OCI-LY7 (cell line): ENCODE measurements around the gene ADAM15. TPM values are rescaled to one million over a fixed set of nuclear protein-coding genes. Genes with fewer than 3 reads are reported as not detected.

ENCODE experiments used
- BruUV-seq: library from RNA; stranded (reverse); fragments of 400-500 nt; replicated peaks from 2 replicates; lab custom pipeline; 2021; lab: Mats Ljungman, UMichigan
- CTCF ChIA-PET: fragments of 300-600 bp; sonication (Branson Sonifier 250); formaldehyde crosslinking; loops from one replicate; lab custom pipeline; 2022; ENCODE audit warnings: antibody characterized with exemption; ENCODE audit not compliant: unreplicated experiment; lab: Charles Lee
- POLR2A ChIA-PET: fragments of 300-600 bp; sonication (Branson Sonifier 250); formaldehyde crosslinking; loops from one replicate; lab custom pipeline; 2022; ENCODE audit warnings: antibody characterized with exemption; lab: Charles Lee
- DNase-seq: peaks from one replicate; pipeline ENCODE4 v3.0.0-alpha.2; 2015; ENCODE audit warnings: low spot score
- H2AFZ ChIP-seq: fragments of 200-600 bp; sonication (generic), shearing (Covaris generic); 2 replicates; pipeline ENCODE4 v1.6.1; 2014; ENCODE audit warnings: mild to moderate bottlenecking, antibody characterized with exemption, low read length, moderate library complexity
- H3K27ac ChIP-seq: fragments of 200-600 bp; sonication (generic); 2 replicates; pipeline ENCODE4 v1.5.1; 2014; ENCODE audit warnings: mixed run types, low read depth, mild to moderate bottlenecking, moderate library complexity, low read length, inconsistent platforms; ENCODE audit not compliant: poor library complexity, severe bottlenecking
- H3K36me3 ChIP-seq: fragments of 200-600 bp; sonication (generic); 2 replicates; pipeline ENCODE4 v1.6.1; 2014; ENCODE audit warnings: mild to moderate bottlenecking, antibody characterized with exemption, low read length, moderate library complexity, mixed read lengths; ENCODE audit not compliant: insufficient read depth
- H3K4me1 ChIP-seq: fragments of 200-600 bp; sonication (generic); 2 replicates; pipeline ENCODE4 v1.5.1; 2014; ENCODE audit warnings: mild to moderate bottlenecking, low read length; ENCODE audit not compliant: insufficient read depth, poor library complexity, severe bottlenecking
- H3K4me2 ChIP-seq: fragments of 200-600 bp; sonication (generic); 2 replicates; pipeline ENCODE4 v1.6.1; 2014; ENCODE audit warnings: mild to moderate bottlenecking, low read length
- H3K4me3 ChIP-seq: fragments of 200-600 bp; sonication (generic); 2 replicates; pipeline ENCODE4 v1.5.1; 2014; ENCODE audit warnings: mild to moderate bottlenecking, low read depth, low read length; ENCODE audit not compliant: poor library complexity, severe bottlenecking
- H3K79me2 ChIP-seq: fragments of 200-600 bp; sonication (generic); 2 replicates; pipeline ENCODE4 v1.6.1; 2016; ENCODE audit warnings: low read depth, mild to moderate bottlenecking, low read length, moderate library complexity, mixed read lengths; ENCODE audit not compliant: insufficient read depth
- H3K9me2 ChIP-seq: fragments of 200-600 bp; sonication (generic); 2 replicates; pipeline ENCODE4 v1.6.1; 2016; ENCODE audit warnings: mild to moderate bottlenecking, low read length, mixed read lengths; ENCODE audit not compliant: insufficient read depth
- H3K9me3 ChIP-seq: fragments of 200-600 bp; sonication (generic); 2 replicates; pipeline ENCODE4 v1.6.1; 2014; ENCODE audit warnings: mild to moderate bottlenecking, mixed run types, low read length, mixed read lengths
- H4K20me1 ChIP-seq: fragments of 200-600 bp; sonication (generic); 2 replicates; pipeline ENCODE4 v1.6.1; 2014; ENCODE audit warnings: mild to moderate bottlenecking, antibody characterized with exemption, low read length, moderate library complexity, mixed read lengths; ENCODE audit not compliant: insufficient read depth
- CTCF ChIP-seq: fragments of 200-600 bp; sonication (generic); conservative IDR thresholded peaks from 2 replicates; pipeline ENCODE4 v1.5.1; 2014; ENCODE audit warnings: mild to moderate bottlenecking, antibody characterized with exemption, low read length, moderate library complexity, mixed read lengths
- EZH2phosphoT487 ChIP-seq: fragments of 200-600 bp; sonication (generic); IDR thresholded peaks from 2 replicates; pipeline ENCODE4 v1.6.1; 2018; ENCODE audit warnings: low read depth, borderline replicate concordance, mild to moderate bottlenecking, mixed run types, antibody characterized with exemption, low read length, moderate library complexity, mixed read lengths
- intact Hi-C: fragments of 100-400 bp; cut with micrococcal nuclease; formaldehyde crosslinking; loops from one replicate; pipeline ENCODE4 v1.10.0; 2022; ENCODE audit not compliant: unreplicated experiment
- total RNA-seq, 2 experiments: library from RNA; depleted of rRNA in 1 of 2; stranded (reverse); fragments of >200 nt in 1 of 2; shearing (Covaris generic) in 1 of 2; gene quantifications; 2 replicates each; pipeline ENCODE4 v1.2.3, GENCODE V29; 2014 to 2022

ADAM15 gene
- total RNA-seq, 2 experiments from 2014 or later = 19.7 to 56.1 TPM

DNA sequence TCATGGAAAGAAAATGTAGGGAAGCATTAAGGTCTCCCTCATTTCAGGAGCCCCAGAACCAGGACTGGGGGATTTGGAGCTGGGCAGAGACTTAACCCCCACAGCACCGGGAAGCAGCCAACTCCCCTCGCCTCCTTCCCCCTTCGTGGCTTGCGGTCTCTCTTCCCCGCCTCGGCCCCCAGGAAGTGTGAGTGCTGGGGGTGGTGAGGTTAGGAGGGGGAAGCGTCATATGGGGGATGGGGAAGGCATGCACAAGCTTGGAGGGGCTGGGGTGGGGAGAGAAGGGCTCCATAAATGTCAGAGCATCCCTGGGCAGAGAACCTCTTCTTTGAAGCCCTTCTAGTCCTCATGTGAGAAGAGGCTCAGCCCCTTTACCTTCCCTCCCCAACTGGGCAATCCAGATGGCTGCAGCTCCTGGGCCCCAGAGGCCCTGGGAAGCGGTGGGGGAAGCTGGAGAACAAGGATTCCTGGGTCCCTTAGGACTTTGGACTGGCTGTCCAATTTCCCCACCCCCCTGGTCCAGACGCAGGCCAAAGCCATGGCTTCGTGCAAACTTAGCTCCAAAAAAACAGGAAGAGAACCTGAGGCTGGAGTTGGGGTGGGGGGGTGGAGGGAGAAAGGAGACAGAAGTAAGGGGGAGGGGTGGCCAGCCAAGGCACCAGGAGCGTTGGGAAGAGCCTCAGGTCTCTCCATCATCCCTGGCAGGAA is 40.8 kb upstream of the ADAM15 start:
- no TSS peak for BruUV-seq
- H3K79me2 ChIP-seq = no peaks in the 10 kb centered on the region
- TF ChIP-seq CTCF (no peak), EZH2phosphoT487 (no peak)
- H3K4me1 ChIP-seq = peaks cover 80% of the 10 kb centered on the region
- no peak overlapping the region for H3K4me2 ChIP-seq
- H3K27ac ChIP-seq = no peak overlapping the region
- ChIA-PET CTCF (no interaction called here), POLR2A (interaction anchor here (0.6 kb wide), 1 partner anchor 213 kb away, joined by 3 read pairs; no protein-coding TSS in a partner anchor)
- intact Hi-C loops = no loop called here
- no peaks in the 10 kb centered on the region for H4K20me1 ChIP-seq
- peaks cover 8% of the 10 kb centered on the region; the same call in 1 of the 2 replicates for H3K36me3 ChIP-seq
- H3K9me2 ChIP-seq = no peaks in the 10 kb centered on the region
- H3K4me3 ChIP-seq = no peak overlapping the region
- no peak overlapping the region for H2AFZ ChIP-seq
- no peaks in the 10 kb centered on the region for H3K9me3 ChIP-seq
- no peak for DNase-seq

DNA sequence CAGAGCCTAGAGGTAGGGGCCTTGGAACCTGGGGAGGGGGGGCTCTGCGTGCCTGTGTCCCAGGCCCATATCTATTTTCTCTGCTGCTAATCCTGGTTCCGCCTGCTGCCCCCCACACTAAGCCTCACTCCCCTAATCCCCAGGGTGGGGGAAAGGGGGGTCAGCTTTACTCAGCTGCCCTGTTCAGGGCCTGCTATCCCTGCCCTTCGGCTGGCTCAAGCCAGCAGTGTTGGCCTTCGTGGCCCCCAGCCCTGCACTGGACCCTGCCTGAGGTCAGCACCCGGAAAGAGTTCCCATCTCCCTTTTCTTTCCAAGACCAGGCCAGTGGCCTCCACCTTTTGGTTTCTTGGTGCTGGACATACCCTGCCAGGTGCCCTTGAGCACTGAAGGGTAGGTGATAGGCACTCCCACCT is 40.1 kb upstream of the ADAM15 start:
- peaks cover 80% of the 10 kb centered on the region for H3K4me1 ChIP-seq
- no peak for DNase-seq
- BruUV-seq = no TSS peak
- ChIA-PET CTCF (no interaction called here), POLR2A (interaction anchor here (0.6 kb wide), 1 partner anchor 972 kb away, joined by 4 read pairs; no protein-coding TSS in a partner anchor)
- H3K9me2 ChIP-seq = no peaks in the 10 kb centered on the region
- peaks cover 14% of the 10 kb centered on the region; the same call in 1 of the 2 replicates for H3K36me3 ChIP-seq
- H3K9me3 ChIP-seq = no peaks in the 10 kb centered on the region
- H3K4me3 ChIP-seq = no peak overlapping the region
- H3K79me2 ChIP-seq = no peaks in the 10 kb centered on the region
- no peak overlapping the region for H3K4me2 ChIP-seq
- H4K20me1 ChIP-seq = no peaks in the 10 kb centered on the region
- intact Hi-C loops = no loop called here
- no peak overlapping the region for H3K27ac ChIP-seq
- TF ChIP-seq EZH2phosphoT487 (no peak), CTCF (no peak)
- H2AFZ ChIP-seq = no peak overlapping the region
